HepG2 (cell line): ENCODE data around the gene GLUD1. TPM values are rescaled to one million over a fixed set of nuclear protein-coding genes. Genes with fewer than 3 reads are reported as not detected.
A peak's percentile ranks its signal among the peaks of the same experiment; 100 is the strongest.

ENCODE experiments used
- AGO1 ChIP-seq: fragments of 200-400 bp; formaldehyde crosslinking; IDR thresholded peaks from 2 replicates; pipeline ENCODE4 v1.6.1; 2017; ENCODE audit warnings: mild to moderate bottlenecking, low read depth, low read length, moderate library complexity; ENCODE audit not compliant: poor library complexity, severe bottlenecking
- ATF3 ChIP-seq: sonication (generic); formaldehyde crosslinking; IDR thresholded peaks from 2 replicates; pipeline ENCODE4 v1.4.0; 2020; ENCODE audit warnings: missing genetic modification reagents
- HMGXB3 ChIP-seq: sonication (generic); formaldehyde crosslinking; IDR thresholded peaks from 2 replicates; pipeline ENCODE4 v1.4.0; 2020; ENCODE audit warnings: missing genetic modification reagents, borderline replicate concordance
- IKZF5 ChIP-seq: IDR thresholded peaks from 2 replicates; pipeline ENCODE4 v1.6.1; 2018; ENCODE audit warnings: missing genetic modification reagents, mild to moderate bottlenecking, missing compliant biosample characterization
- MAZ ChIP-seq, 2 experiments: sonication (generic) in 1 of 2; formaldehyde crosslinking in 1 of 2; IDR thresholded peaks; 2 replicates each; pipeline versions ENCODE4 v1.5.0 to v1.6.1; 2012 to 2020; ENCODE audit warnings: low read depth in 2 of 2, mild to moderate bottlenecking in 2 of 2, borderline replicate concordance in 1 of 2, improper control_type of control experiment in 1 of 2, low read length in 1 of 2, missing genetic modification reagents in 1 of 2, moderate library complexity in 1 of 2
- REST ChIP-seq, 2 experiments: IDR thresholded peaks; 2 replicates each; pipeline ENCODE4 v1.6.1; 2011 to 2012; ENCODE audit warnings: low read length in 2 of 2, borderline replicate concordance in 1 of 2, low read depth in 1 of 2, mild to moderate bottlenecking in 1 of 2, moderate library complexity in 1 of 2
- SAP130 ChIP-seq: IDR thresholded peaks from 2 replicates; pipeline ENCODE4 v1.6.1; 2016; ENCODE audit warnings: low read depth
- SATB2 ChIP-seq: sonication (generic); formaldehyde crosslinking; IDR thresholded peaks from 2 replicates; pipeline ENCODE4 v1.5.0; 2020; ENCODE audit warnings: missing genetic modification reagents
- SIN3B ChIP-seq: fragments of 150-350 bp; IDR thresholded peaks from 2 replicates; pipeline ENCODE4 v1.6.1; 2014; ENCODE audit warnings: low read length
- TAF15 ChIP-seq: fragments of 200-400 bp; formaldehyde crosslinking; IDR thresholded peaks from one replicate; pipeline ENCODE4 v1.6.1; 2018; ENCODE audit warnings: mild to moderate bottlenecking, low read depth, low read length; ENCODE audit not compliant: poor library complexity, severe bottlenecking
- TMF1 ChIP-seq: sonication (generic); formaldehyde crosslinking; IDR thresholded peaks from 2 replicates; pipeline ENCODE4 v1.8.1; 2022; ENCODE audit warnings: low read depth, missing genetic modification reagents
- ZNF251 ChIP-seq: sonication (generic); formaldehyde crosslinking; IDR thresholded peaks from 2 replicates; pipeline ENCODE4 v1.9.0; 2021; ENCODE audit warnings: mild to moderate bottlenecking, missing genetic modification reagents
- ZNF512 ChIP-seq: sonication (generic); formaldehyde crosslinking; IDR thresholded peaks from 2 replicates; pipeline ENCODE4 v1.4.0; 2020; ENCODE audit warnings: mild to moderate bottlenecking, missing genetic modification reagents
- ZNF549 ChIP-seq: sonication (generic); formaldehyde crosslinking; IDR thresholded peaks from 2 replicates; pipeline ENCODE4 v1.5.0; 2020; ENCODE audit warnings: missing genetic modification reagents
- ZSCAN21 ChIP-seq: sonication (generic); formaldehyde crosslinking; IDR thresholded peaks from 2 replicates; pipeline ENCODE4 v1.8.0; 2022; ENCODE audit warnings: mild to moderate bottlenecking, missing genetic modification reagents, moderate library complexity, borderline replicate concordance
- polyA plus RNA-seq, 8 experiments: library from polyadenylated mRNA; depleted of rRNA in 3 of 8; stranded (reverse) in 7 of 8; unstranded in 1 of 8; fragments of >200 nt; fragmentation: Illumina TruSeq in 4 of 8; extraction: Trizol in 4 of 8; gene quantifications; 2 replicates each; pipeline versions ENCODE4 v1.2.1 to v1.2.3, GENCODE V29; 2011 to 2016; ENCODE audit warnings: low read depth in 4 of 8, missing spikeins in 1 of 8, mixed read lengths in 1 of 8; ENCODE audit not compliant: insufficient read depth in 1 of 8
- total RNA-seq, 5 experiments: library from RNA; depleted of rRNA; stranded (reverse); fragments of >200 nt; fragmentation: Illumina TruSeq; extraction: Trizol; gene quantifications; 2 replicates each; pipeline ENCODE4 v1.2.3, GENCODE V29; 2016; ENCODE audit warnings: low read depth in 1 of 5

Gene GLUD1
- total and polyA plus RNA-seq, 2 of the 13 experiments (the other 11 are each of a cell fraction or from before 2014, with no cell fraction given), result 301 to 798 TPM

- TF ChIP-seq AGO1 (no peak), HMGXB3 (CRISPR knock-in tag) (no peak), SATB2 (CRISPR knock-in tag) (0 out of 2 replicates have a peak, but pooled peaks have one; percentile 10), SAP130 (CRISPR knock-in tag) (no peak), ZNF549 (CRISPR knock-in tag) (no peak), REST (IDR thresholded peaks at IDR 0.05; ENCODE audit: borderline replicate concordance in 1 of 2, low read depth in 1 of 2, low read length in 2 of 2) (peak in 1 of 2 experiments; percentile 75; a peak in 1 of 4 replicates), MAZ (IDR thresholded peaks at IDR 0.05; ENCODE audit: borderline replicate concordance, low read depth, low read length) (peak; percentile 49; the same call in 1 of the 2 replicates), MAZ (CRISPR knock-in tag; IDR thresholded peaks at IDR 0.05; ENCODE audit: low read depth) (peak; percentile 52), TAF15 (peak; percentile 87), ZNF512 (CRISPR knock-in tag) (no peak), IKZF5 (no peak; the same call in 1 of the 2 replicates), SIN3B (0 out of 2 replicates have a peak, but pooled peaks have one; percentile 17), ZSCAN21 (CRISPR knock-in tag) (peak; percentile 66; the same call in 1 of the 2 replicates), ATF3 (0 out of 2 replicates have a peak, but pooled peaks have one; percentile 46), TMF1 (CRISPR knock-in tag) (peak; percentile 72), ZNF251 (CRISPR knock-in tag) (no peak)
Observed at GRCh38 chr10:87094373-87095235, at the start of gene GLUD1, which contains the start of gene SHLD2 (continued).
